Measurements from ENCODE around the gene FRMPD4. TPM values are rescaled to one million over a fixed set of nuclear protein-coding genes. Genes with fewer than 3 reads are reported as not detected.

Gene FRMPD4
- total RNA-seq, 1 donor from 2014 or later: 0.54 TPM

- Mint-ChIP-seq H3K9me3 (ENCODE audit: unreplicated experiment) (no peaks in the 10 kb centered on the region), H3K4me3 (ENCODE audit: unreplicated experiment) (no peak overlapping the region), H3K4me1 (ENCODE audit: low read depth, unreplicated experiment) (peaks cover 9% of the 10 kb centered on the region), H3K36me3 (ENCODE audit: low read depth, unreplicated experiment) (no peaks in the 10 kb centered on the region), H3K27ac (ENCODE audit: unreplicated experiment) (no peak overlapping the region), H3K27me3 (ENCODE audit: low read depth, unreplicated experiment) (no peaks in the 10 kb centered on the region)
- Histone ChIP-seq H3K4me2 (ENCODE audit: low read length) (peak overlapping the region; percentile 39), H3K27me3 (ENCODE audit: insufficient read depth, low read length) (no peaks in the 10 kb centered on the region), H3K27ac (ENCODE audit: low read depth, low read length) (no peak overlapping the region), H3K9me3 (ENCODE audit: insufficient read depth, low read depth, low read length) (no peaks in the 10 kb centered on the region), H3K9ac (ENCODE audit: low read length) (no peak overlapping the region), H3K4me3 (ENCODE audit: insufficient read depth, low read depth, low read length) (no peak overlapping the region), H3K79me2 (ENCODE audit: insufficient read depth, low read length) (no peaks in the 10 kb centered on the region), H2AFZ (ENCODE audit: low read depth, low read length) (no peak overlapping the region), H3K36me3 (ENCODE audit: insufficient read depth, low read length) (no peaks in the 10 kb centered on the region), H3K4me1 (ENCODE audit: insufficient read depth, low read length) (peaks cover 7% of the 10 kb centered on the region), H4K20me1 (ENCODE audit: insufficient read depth, low read length) (no peaks in the 10 kb centered on the region)
- TF ChIP-seq, protein P1, sequence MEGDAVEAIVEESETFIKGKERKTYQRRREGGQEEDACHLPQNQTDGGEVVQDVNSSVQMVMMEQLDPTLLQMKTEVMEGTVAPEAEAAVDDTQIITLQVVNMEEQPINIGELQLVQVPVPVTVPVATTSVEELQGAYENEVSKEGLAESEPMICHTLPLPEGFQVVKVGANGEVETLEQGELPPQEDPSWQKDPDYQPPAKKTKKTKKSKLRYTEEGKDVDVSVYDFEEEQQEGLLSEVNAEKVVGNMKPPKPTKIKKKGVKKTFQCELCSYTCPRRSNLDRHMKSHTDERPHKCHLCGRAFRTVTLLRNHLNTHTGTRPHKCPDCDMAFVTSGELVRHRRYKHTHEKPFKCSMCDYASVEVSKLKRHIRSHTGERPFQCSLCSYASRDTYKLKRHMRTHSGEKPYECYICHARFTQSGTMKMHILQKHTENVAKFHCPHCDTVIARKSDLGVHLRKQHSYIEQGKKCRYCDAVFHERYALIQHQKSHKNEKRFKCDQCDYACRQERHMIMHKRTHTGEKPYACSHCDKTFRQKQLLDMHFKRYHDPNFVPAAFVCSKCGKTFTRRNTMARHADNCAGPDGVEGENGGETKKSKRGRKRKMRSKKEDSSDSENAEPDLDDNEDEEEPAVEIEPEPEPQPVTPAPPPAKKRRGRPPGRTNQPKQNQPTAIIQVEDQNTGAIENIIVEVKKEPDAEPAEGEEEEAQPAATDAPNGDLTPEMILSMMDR (IDR thresholded peaks at IDR 0.05; ENCODE audit: insufficient read depth, low read depth, low read length): no peak
- TF ChIP-seq EZH2 (IDR thresholded peaks at IDR 0.05; ENCODE audit: insufficient read depth, low read length): no peak
- FAIRE-seq (peak; percentile 82), DNase-seq (ENCODE audit: low read depth) (peak; percentile 53)
Observed at GRCh38 chrX:12245650-12246645, 107.7 kb downstream of the FRMPD4 start.

GRCh38 chrX:12249997-12250396 is 111.7 kb downstream of the FRMPD4 start:
- no peaks in the 10 kb centered on the region for H3K36me3 Mint-ChIP-seq (ENCODE audit: low read depth, unreplicated experiment)
- no peaks in the 10 kb centered on the region for H3K36me3 ChIP-seq (ENCODE audit: insufficient read depth, low read length)
- peak; percentile 32 for DNase-seq (ENCODE audit: low read depth)
- H3K27ac ChIP-seq (ENCODE audit: low read depth, low read length): no peak overlapping the region
- H3K27me3 Mint-ChIP-seq (ENCODE audit: low read depth, unreplicated experiment): no peaks in the 10 kb centered on the region
- H3K4me3 Mint-ChIP-seq (ENCODE audit: unreplicated experiment): no peak overlapping the region
- peaks cover 9% of the 10 kb centered on the region for H3K4me1 Mint-ChIP-seq (ENCODE audit: low read depth, unreplicated experiment)
- H3K9me3 ChIP-seq (ENCODE audit: insufficient read depth, low read depth, low read length): no peaks in the 10 kb centered on the region
- H2AFZ ChIP-seq (ENCODE audit: low read depth, low read length): no peak overlapping the region
- TF ChIP-seq, protein P1 (IDR thresholded peaks at IDR 0.05; ENCODE audit: insufficient read depth, low read depth, low read length): no peak
- TF ChIP-seq EZH2 (IDR thresholded peaks at IDR 0.05; ENCODE audit: insufficient read depth, low read length): no peak
- no peak overlapping the region for H3K4me3 ChIP-seq (ENCODE audit: insufficient read depth, low read depth, low read length)
- no peaks in the 10 kb centered on the region for H3K79me2 ChIP-seq (ENCODE audit: insufficient read depth, low read length)
- no peaks in the 10 kb centered on the region for H3K27me3 ChIP-seq (ENCODE audit: insufficient read depth, low read length)
- no peaks in the 10 kb centered on the region for H3K9me3 Mint-ChIP-seq (ENCODE audit: unreplicated experiment)
- FAIRE-seq: peak; percentile 89
- H3K27ac Mint-ChIP-seq (ENCODE audit: unreplicated experiment): no peak overlapping the region
- H3K4me2 ChIP-seq (ENCODE audit: low read length): no peak overlapping the region
- H3K4me1 ChIP-seq (ENCODE audit: insufficient read depth, low read length): peaks cover 7% of the 10 kb centered on the region
- no peak overlapping the region for H3K9ac ChIP-seq (ENCODE audit: low read length)
- no peaks in the 10 kb centered on the region for H4K20me1 ChIP-seq (ENCODE audit: insufficient read depth, low read length)

- Histone ChIP-seq H3K4me3 (ENCODE audit: insufficient read depth, low read depth, low read length) (no peak overlapping the region), H4K20me1 (ENCODE audit: insufficient read depth, low read length) (no peaks in the 10 kb centered on the region), H3K27ac (ENCODE audit: low read depth, low read length) (no peak overlapping the region), H3K4me2 (ENCODE audit: low read length) (no peak overlapping the region), H3K9me3 (ENCODE audit: insufficient read depth, low read depth, low read length) (no peaks in the 10 kb centered on the region), H2AFZ (ENCODE audit: low read depth, low read length) (no peak overlapping the region), H3K36me3 (ENCODE audit: insufficient read depth, low read length) (no peaks in the 10 kb centered on the region), H3K79me2 (ENCODE audit: insufficient read depth, low read length) (no peaks in the 10 kb centered on the region), H3K4me1 (ENCODE audit: insufficient read depth, low read length) (peaks cover 4% of the 10 kb centered on the region), H3K27me3 (ENCODE audit: insufficient read depth, low read length) (no peaks in the 10 kb centered on the region), H3K9ac (ENCODE audit: low read length) (no peak overlapping the region)
- Mint-ChIP-seq H3K4me3 (ENCODE audit: unreplicated experiment) (no peak overlapping the region), H3K4me1 (ENCODE audit: low read depth, unreplicated experiment) (peaks cover 2% of the 10 kb centered on the region), H3K27me3 (ENCODE audit: low read depth, unreplicated experiment) (no peaks in the 10 kb centered on the region), H3K9me3 (ENCODE audit: unreplicated experiment) (no peaks in the 10 kb centered on the region), H3K36me3 (ENCODE audit: low read depth, unreplicated experiment) (no peaks in the 10 kb centered on the region), H3K27ac (ENCODE audit: unreplicated experiment) (no peak overlapping the region)
- no peak for FAIRE-seq
- DNase-seq (ENCODE audit: low read depth): no peak
- TF ChIP-seq EZH2 (IDR thresholded peaks at IDR 0.05; ENCODE audit: insufficient read depth, low read length): no peak
- TF ChIP-seq, protein P1 (IDR thresholded peaks at IDR 0.05; ENCODE audit: insufficient read depth, low read depth, low read length): no peak
Observed at GRCh38 chrX:12263211-12263610, 124.9 kb downstream of the FRMPD4 start.

All from astrocyte (in vitro differentiated cells and primary cell).